Activated CD8-positive, alpha-beta memory T cell treated with anti-CD3 and anti-CD28 coated beads, Interleukin-2, amount 10 ng/mL, durations not matched to agents 7 days and 5 days (primary cell): Measurements from ENCODE around the gene KANSL1. TPM values are rescaled to one million over a fixed set of nuclear protein-coding genes. Genes with fewer than 3 reads are reported as not detected.
A peak's percentile ranks its signal among the peaks of the same experiment; 100 is the strongest.
"Not testable (repeated sequence)": the region's sequence is repeated elsewhere in the genome, so short reads cannot be mapped to it uniquely, and the experiment has no call there.

ENCODE experiments used
- ATAC-seq: fragments of 150-1000 bp; cut with Tn5 transposase; one replicate; pipeline ENCODE4 v1.10.0; 2021; ENCODE audit warnings: moderate library complexity
- CTCF ChIA-PET: fragments of 350-600 bp; sonication (Branson Sonifier 250); formaldehyde crosslinking; loops from one replicate; lab custom pipeline; 2021; ENCODE audit warnings: antibody characterized with exemption; lab: Charles Lee
- DNase-seq: peaks from one replicate; pipeline ENCODE4 v3.0.0-alpha.2; 2020
- H3K27ac Mint-ChIP-seq: one replicate; pipeline ENCODE4 v1.8.0; 2021; ENCODE audit warnings: mild to moderate bottlenecking, mixed read lengths
- H3K27me3 Mint-ChIP-seq: one replicate; pipeline ENCODE4 v1.8.0; 2021; ENCODE audit warnings: mixed read lengths
- H3K36me3 Mint-ChIP-seq: one replicate; pipeline ENCODE4 v1.8.0; 2021; ENCODE audit warnings: mild to moderate bottlenecking, mixed read lengths
- H3K4me1 Mint-ChIP-seq: one replicate; pipeline ENCODE4 v1.8.0; 2021; ENCODE audit warnings: mixed read lengths
- H3K4me3 Mint-ChIP-seq: one replicate; pipeline ENCODE4 v1.8.0; 2021; ENCODE audit warnings: mild to moderate bottlenecking, moderate library complexity, mixed read lengths
- H3K9me3 Mint-ChIP-seq: one replicate; pipeline ENCODE4 v1.8.0; 2022; ENCODE audit warnings: low read depth, mixed read lengths
- total RNA-seq, 2 experiments: library from RNA; stranded (reverse); gene quantifications; one replicate each; pipeline ENCODE4 v1.2.3, GENCODE V29; 2021

KANSL1 gene
- total RNA-seq, 2 experiments from 2014 or later = 85.7 to 132 TPM

DNA sequence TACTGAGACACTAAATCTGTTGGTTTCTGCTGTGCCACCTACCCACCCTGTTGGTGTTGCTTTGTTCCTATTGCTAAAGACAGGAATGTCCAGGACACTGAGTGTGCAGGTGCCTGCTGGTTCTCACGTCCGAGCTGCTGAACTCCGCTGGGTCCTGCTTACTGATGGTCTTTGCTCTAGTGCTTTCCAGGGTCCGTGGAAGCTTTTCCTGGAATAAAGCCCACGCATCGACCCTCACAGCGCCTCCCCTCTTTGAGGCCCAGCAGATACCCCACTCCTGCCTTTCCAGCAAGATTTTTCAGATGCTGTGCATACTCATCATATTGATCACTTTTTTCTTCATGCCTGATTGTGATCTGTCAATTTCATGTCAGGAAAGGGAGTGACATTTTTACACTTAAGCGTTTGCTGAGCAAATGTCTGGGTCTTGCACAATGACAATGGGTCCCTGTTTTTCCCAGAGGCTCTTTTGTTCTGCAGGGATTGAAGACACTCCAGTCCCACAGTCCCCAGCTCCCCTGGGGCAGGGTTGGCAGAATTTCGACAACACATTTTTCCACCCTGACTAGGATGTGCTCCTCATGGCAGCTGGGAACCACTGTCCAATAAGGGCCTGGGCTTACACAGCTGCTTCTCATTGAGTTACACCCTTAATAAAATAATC lies 179.6 kb downstream of the KANSL1 start:
- CTCF ChIA-PET = interaction anchor here (1.6 kb wide), 1 partner anchor 11 kb away, joined by 5 read pairs; no protein-coding TSS in a partner anchor
- no peak overlapping the region for H3K4me3 Mint-ChIP-seq
- no peaks in the 10 kb centered on the region for H3K36me3 Mint-ChIP-seq
- no peaks in the 10 kb centered on the region for H3K4me1 Mint-ChIP-seq
- ATAC-seq = no peak
- H3K9me3 Mint-ChIP-seq = no peaks in the 10 kb centered on the region
- H3K27ac Mint-ChIP-seq = no peak overlapping the region
- H3K27me3 Mint-ChIP-seq = no peaks in the 10 kb centered on the region
- no peak for DNase-seq

DNA sequence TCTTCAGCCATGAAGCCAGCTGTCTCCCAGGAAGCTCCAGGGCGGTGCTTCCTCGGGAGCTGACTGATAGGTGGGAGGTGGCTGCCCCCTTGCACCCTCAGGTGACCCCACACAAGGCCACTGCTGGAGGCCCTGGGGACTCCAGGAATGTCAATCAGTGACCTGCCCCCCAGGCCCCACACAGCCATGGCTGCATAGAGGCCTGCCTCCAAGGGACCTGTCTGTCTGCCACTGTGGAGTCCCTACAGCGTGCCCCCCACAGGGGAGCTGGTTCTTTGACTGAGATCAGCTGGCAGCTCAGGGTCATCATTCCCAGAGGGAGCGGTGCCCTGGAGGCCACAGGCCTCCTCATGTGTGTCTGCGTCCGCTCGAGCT lies 180.1 kb downstream of the KANSL1 start:
- no peaks in the 10 kb centered on the region for H3K4me1 Mint-ChIP-seq
- no peak for DNase-seq
- H3K4me3 Mint-ChIP-seq = no peak overlapping the region
- H3K36me3 Mint-ChIP-seq = no peaks in the 10 kb centered on the region
- ATAC-seq = no peak
- no peak overlapping the region for H3K27ac Mint-ChIP-seq
- CTCF ChIA-PET = interaction anchor here (1.6 kb wide), 1 partner anchor 10 kb away, joined by 5 read pairs; no protein-coding TSS in a partner anchor
- H3K9me3 Mint-ChIP-seq = no peaks in the 10 kb centered on the region
- no peaks in the 10 kb centered on the region for H3K27me3 Mint-ChIP-seq

DNA sequence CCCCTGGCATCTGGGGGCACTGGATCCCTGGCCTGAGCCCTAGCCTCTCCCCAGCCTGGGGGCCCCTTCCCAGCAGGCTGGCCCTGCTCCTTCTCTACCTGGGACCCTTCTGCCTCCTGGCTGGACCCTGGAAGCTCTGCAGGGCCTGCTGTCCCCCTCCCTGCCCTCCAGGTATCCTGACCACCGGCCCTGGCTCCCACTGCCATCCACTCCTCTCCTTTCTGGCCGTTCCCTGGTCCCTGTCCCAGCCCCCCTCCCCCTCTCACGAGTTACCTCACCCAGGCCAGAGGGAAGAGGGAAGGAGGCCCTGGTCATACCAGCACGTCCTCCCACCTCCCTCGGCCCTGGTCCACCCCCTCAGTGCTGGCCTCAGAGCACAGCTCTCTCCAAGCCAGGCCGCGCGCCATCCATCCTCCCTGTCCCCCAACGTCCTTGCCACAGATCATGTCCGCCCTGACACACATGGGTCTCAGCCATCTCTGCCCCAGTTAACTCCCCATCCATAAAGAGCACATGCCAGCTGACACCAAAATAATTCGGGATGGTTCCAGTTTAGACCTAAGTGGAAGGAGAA lies 180.6 kb downstream of the KANSL1 start:
- ATAC-seq (no peak), DNase-seq (no peak)
- no peaks in the 10 kb centered on the region for H3K9me3 Mint-ChIP-seq
- CTCF ChIA-PET = interaction anchor here (1.1 to 1.6 kb wide), 2 partner anchors 10 kb away, joined by 3 to 5 read pairs; no protein-coding TSS in a partner anchor
- no peaks in the 10 kb centered on the region for H3K36me3 Mint-ChIP-seq
- H3K4me1 Mint-ChIP-seq = no peaks in the 10 kb centered on the region
- no peak overlapping the region for H3K4me3 Mint-ChIP-seq
- H3K27me3 Mint-ChIP-seq = no peaks in the 10 kb centered on the region
- H3K27ac Mint-ChIP-seq = no peak overlapping the region

DNA sequence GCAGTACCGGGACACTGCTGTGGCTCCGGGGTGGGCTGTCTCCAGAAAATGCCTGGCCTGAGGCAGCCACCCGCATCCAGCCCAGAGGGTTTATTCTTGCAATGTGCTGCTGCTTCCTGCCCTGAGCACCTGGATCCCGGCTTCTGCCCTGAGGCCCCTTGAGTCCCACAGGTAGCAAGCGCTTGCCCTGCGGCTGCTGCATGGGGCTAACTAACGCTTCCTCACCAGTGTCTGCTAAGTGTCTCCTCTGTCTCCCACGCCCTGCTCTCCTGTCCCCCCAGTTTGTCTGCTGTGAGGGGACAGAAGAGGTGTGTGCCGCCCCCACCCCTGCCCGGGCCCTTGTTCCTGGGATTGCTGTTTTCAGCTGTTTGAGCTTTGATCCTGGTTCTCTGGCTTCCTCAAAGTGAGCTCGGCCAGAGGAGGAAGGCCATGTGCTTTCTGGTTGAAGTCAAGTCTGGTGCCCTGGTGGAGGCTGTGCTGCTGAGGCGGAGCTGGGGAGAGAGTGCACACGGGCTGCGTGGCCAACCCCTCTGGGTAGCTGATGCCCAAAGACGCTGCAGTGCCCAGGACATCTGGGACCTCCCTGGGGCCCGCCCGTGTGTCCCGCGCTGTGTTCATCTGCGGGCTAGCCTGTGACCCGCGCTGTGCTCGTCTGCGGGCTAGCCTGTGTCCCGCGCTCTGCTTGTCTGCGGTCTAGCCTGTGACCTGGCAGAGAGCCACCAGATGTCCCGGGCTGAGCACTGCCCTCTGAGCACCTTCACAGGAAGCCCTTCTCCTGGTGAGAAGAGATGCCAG lies 181.3 kb downstream of the KANSL1 start:
- Mint-ChIP-seq H3K36me3 (no peaks in the 10 kb centered on the region), H3K9me3 (no peaks in the 10 kb centered on the region), H3K4me1 (no peaks in the 10 kb centered on the region), H3K27me3 (no peaks in the 10 kb centered on the region), H3K4me3 (no peak overlapping the region), H3K27ac (no peak overlapping the region)
- CTCF ChIA-PET = interaction anchor here (1.1 kb wide), 1 partner anchor 9 kb away, joined by 3 read pairs; no protein-coding TSS in a partner anchor
- no peak for ATAC-seq
- DNase-seq = no peak

DNA sequence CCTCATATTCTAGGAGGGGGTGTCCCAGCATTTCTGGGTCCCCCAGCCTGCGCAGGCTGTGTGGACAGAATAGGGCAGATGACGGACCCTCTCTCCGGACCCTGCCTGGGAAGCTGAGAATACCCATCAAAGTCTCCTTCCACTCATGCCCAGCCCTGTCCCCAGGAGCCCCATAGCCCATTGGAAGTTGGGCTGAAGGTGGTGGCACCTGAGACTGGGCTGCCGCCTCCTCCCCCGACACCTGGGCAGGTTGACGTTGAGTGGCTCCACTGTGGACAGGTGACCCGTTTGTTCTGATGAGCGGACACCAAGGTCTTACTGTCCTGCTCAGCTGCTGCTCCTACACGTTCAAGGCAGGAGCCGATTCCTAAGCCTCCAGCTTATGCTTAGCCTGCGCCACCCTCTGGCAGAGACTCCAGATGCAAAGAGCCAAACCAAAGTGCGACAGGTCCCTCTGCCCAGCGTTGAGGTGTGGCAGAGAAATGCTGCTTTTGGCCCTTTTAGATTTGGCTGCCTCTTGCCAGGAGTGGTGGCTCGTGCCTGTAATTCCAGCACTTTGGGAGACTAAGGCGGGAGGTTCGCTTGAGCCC lies 182.5 kb downstream of the KANSL1 start:
- Mint-ChIP-seq H3K4me1 (no peaks in the 10 kb centered on the region), H3K9me3 (no peaks in the 10 kb centered on the region), H3K27ac (no peak overlapping the region), H3K27me3 (no peaks in the 10 kb centered on the region), H3K36me3 (no peaks in the 10 kb centered on the region), H3K4me3 (no peak overlapping the region)
- DNase-seq (no peak), ATAC-seq (no peak)
- CTCF ChIA-PET = interaction anchor here (1.2 kb wide), 1 partner anchor 202 kb away, joined by 3 read pairs; no protein-coding TSS in a partner anchor

DNA sequence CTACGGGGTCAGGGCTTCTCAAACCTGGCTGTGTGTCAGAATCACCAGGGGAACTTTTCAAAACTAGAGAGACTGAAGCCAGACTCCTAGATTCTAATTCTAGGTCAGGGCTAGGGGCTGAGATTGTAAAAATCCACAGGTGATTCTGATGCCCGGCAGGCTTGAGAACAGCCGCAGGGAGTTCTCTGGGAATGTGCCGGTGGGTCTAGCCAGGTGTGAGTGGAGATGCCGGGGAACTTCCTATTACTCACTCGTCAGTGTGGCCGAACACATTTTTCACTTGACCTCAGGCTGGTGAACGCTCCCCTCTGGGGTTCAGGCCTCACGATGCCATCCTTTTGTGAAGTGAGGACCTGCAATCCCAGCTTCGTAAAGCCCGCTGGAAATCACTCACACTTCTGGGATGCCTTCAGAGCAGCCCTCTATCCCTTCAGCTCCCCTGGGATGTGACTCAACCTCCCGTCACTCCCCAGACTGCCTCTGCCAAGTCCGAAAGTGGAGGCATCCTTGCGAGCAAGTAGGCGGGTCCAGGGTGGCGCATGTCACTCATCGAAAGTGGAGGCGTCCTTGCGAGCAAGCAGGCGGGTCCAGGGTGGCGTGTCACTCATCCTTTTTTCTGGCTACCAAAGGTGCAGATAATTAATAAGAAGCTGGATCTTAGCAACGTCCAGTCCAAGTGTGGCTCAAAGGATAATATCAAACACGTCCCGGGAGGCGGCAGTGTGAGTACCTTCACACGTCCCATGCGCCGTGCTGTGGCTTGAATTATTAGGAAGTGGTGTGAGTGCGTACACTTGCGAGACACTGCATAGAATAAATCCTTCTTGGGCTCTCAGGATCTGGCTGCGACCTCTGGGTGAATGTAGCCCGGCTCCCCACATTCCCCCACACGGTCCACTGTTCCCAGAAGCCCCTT lies 183.3 kb downstream of the KANSL1 start:
- DNase-seq (no peak), ATAC-seq (no peak)
- Mint-ChIP-seq H3K4me1 (no peaks in the 10 kb centered on the region), H3K36me3 (no peaks in the 10 kb centered on the region), H3K4me3 (no peak overlapping the region), H3K9me3 (no peaks in the 10 kb centered on the region), H3K27me3 (no peaks in the 10 kb centered on the region), H3K27ac (no peak overlapping the region)
- CTCF ChIA-PET = interaction anchor here (1.2 kb wide), 1 partner anchor 203 kb away, joined by 3 read pairs; no protein-coding TSS in a partner anchor

DNA sequence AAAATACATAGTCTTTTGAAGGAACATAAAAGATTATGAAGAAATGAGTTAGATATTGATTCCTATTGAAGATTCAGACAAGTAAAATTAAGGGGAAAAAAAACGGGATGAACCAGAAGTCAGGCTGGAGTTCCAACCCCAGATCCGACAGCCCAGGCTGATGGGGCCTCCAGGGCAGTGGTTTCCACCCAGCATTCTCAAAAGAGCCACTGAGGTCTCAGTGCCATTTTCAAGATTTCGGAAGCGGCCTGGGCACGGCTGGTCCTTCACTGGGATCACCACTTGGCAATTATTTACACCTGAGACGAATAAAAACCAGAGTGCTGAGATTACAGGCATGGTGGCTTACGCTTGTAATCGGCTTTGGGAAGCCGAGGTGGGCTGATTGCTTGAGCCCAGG lies 184.6 kb downstream of the KANSL1 start:
- ATAC-seq (no peak), DNase-seq (no peak)
- no peaks in the 10 kb centered on the region for H3K27me3 Mint-ChIP-seq
- CTCF ChIA-PET = interaction anchor here (1.1 kb wide), 1 partner anchor 204 kb away, joined by 3 read pairs; no protein-coding TSS in a partner anchor
- no peaks in the 10 kb centered on the region for H3K36me3 Mint-ChIP-seq
- no peaks in the 10 kb centered on the region for H3K9me3 Mint-ChIP-seq
- peaks cover under 1% of the 10 kb centered on the region for H3K4me1 Mint-ChIP-seq
- H3K4me3 Mint-ChIP-seq = no peak overlapping the region
- H3K27ac Mint-ChIP-seq = no peak overlapping the region

DNA sequence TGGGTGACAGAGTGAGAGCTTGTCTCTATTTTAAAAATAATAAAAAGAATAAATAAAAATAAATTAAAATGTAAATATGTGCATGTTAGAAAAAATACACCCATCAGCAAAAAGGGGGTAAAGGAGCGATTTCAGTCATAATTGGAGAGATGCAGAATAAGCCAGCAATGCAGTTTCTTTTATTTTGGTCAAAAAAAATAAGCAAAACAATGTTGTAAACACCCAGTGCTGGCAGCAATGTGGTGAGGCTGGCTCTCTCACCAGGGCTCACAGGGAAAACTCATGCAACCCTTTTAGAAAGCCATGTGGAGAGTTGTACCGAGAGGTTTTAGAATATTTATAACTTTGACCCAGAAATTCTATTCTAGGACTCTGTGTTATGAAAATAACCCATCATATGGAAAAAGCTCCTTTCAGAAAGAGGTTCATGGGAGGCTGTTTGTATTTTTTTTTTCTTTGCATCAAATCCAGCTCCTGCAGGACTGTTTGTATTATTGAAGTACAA lies 185.7 kb downstream of the KANSL1 start:
- ATAC-seq (no peak), DNase-seq (no peak)
- no peak overlapping the region for H3K27ac Mint-ChIP-seq
- no peak overlapping the region for H3K4me3 Mint-ChIP-seq
- peaks cover 3% of the 10 kb centered on the region for H3K4me1 Mint-ChIP-seq
- CTCF ChIA-PET = interaction anchor here (0.8 to 1.7 kb wide), 2 partner anchors 19 to 180 kb away, joined by 3 to 4 read pairs; no protein-coding TSS in a partner anchor
- H3K9me3 Mint-ChIP-seq = no peaks in the 10 kb centered on the region
- H3K27me3 Mint-ChIP-seq = no peaks in the 10 kb centered on the region
- no peaks in the 10 kb centered on the region for H3K36me3 Mint-ChIP-seq

DNA sequence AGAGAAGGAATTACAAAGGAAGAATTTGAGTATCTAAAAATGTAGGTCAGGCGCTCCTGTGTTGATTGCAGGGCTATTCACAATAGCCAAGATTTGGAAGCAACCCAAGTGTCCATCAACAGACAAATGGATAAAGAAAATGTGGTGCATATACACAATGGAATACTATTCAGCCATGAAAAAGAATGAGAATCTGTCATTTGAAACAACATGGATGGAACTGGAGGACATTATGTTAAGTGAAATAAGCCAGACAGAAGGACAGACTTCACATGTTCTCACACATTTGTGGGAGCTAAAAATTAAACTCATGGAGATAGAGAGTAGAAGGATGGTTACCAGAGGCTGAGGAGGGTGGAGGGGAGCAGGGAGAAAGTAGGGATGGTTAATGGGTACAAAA lies 187.1 kb downstream of the KANSL1 start:
- not testable (repeated sequence) for DNase-seq, H3K27ac Mint-ChIP-seq, H3K4me1 Mint-ChIP-seq, H3K36me3 Mint-ChIP-seq, H3K27me3 Mint-ChIP-seq, H3K4me3 Mint-ChIP-seq, H3K9me3 Mint-ChIP-seq, ATAC-seq
- CTCF ChIA-PET = interaction anchor here (5.1 to 5.3 kb wide), 2 partner anchors 15 to 38 kb away, joined by 30 to 39 read pairs; no protein-coding TSS in a partner anchor

DNA sequence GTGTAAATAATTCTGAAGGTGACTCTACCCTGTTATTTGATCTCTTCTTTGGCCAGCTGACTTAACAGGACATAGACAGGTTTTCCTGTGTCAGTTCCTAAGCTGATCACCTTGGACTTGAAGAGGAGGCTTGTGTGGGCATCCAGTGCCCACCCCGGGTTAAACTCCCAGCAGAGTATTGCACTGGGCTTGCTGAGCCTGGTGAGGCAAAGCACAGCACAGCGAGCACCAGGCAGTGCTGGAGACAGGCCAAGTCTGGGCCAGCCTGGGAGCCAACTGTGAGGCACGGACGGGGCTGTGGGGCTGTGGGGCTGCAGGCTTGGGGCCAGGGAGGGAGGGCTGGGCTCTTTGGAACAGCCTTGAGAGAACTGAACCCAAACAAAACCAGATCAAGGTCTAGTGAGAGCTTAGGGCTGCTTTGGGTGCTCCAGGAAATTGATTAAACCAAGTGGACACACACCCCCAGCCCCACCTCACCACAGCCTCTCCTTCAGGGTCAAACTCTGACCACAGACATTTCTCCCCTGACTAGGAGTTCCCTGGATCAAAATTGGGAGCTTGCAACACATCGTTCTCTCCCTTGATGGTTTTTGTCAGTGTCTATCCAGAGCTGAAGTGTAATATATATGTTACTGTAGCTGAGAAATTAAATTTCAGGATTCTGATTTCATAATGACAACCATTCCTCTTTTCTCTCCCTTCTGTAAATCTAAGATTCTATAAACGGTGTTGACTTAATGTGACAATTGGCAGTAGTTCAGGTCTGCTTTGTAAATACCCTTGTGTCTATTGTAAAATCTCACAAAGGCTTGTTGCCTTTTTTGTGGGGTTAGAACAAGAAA lies 189.1 kb downstream of the KANSL1 start:
- no peak for DNase-seq
- Mint-ChIP-seq H3K9me3 (no peaks in the 10 kb centered on the region), H3K27me3 (no peaks in the 10 kb centered on the region), H3K27ac (no peak overlapping the region), H3K4me3 (no peak overlapping the region), H3K36me3 (no peaks in the 10 kb centered on the region), H3K4me1 (peaks cover 3% of the 10 kb centered on the region)
- CTCF ChIA-PET = interaction anchor here (0.7 to 5.3 kb wide), 11 partner anchors 8 to 364 kb away, joined by 3 to 39 read pairs (median 4); no protein-coding TSS in a partner anchor
- no peak for ATAC-seq

DNA sequence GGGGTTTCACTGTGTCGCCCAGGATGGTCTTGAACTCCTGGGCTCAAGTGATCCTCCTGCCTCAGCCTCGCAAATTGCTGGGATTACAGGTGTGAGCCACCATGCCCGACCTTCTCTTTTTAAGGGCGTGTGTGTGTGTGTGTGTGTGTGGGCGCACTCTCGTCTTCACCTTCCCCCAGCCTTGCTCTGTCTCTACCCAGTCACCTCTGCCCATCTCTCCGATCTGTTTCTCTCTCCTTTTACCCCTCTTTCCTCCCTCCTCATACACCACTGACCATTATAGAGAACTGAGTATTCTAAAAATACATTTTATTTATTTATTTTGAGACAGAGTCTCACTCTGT lies 190.3 kb downstream of the KANSL1 start:
- CTCF ChIA-PET = interaction anchor here (0.8 to 5.3 kb wide), 14 partner anchors 9 to 284 kb away, joined by 3 to 39 read pairs (median 4); no protein-coding TSS in a partner anchor
- Mint-ChIP-seq H3K36me3 (no peaks in the 10 kb centered on the region), H3K27ac (no peak overlapping the region), H3K9me3 (no peaks in the 10 kb centered on the region), H3K4me3 (no peak overlapping the region), H3K4me1 (peaks cover 3% of the 10 kb centered on the region), H3K27me3 (no peaks in the 10 kb centered on the region)
- DNase-seq (no peak), ATAC-seq (peak; percentile 21)
